Activated CD8-positive, alpha-beta T cell treated with anti-CD3 and anti-CD28 coated beads for 36 hours (primary cell): Measurements from ENCODE around the gene PCDHA5. TPM values are rescaled to one million over a fixed set of nuclear protein-coding genes. Genes with fewer than 3 reads are reported as not detected.
"Not testable (repeated sequence)": the region's sequence is repeated elsewhere in the genome, so short reads cannot be mapped to it uniquely, and the experiment has no call there.

Experiments
- ATAC-seq: fragments of 200-7000 bp; cut with Tn5 transposase; one replicate; pipeline ENCODE4 v1.10.0; 2021; ENCODE audit warnings: mild to moderate bottlenecking, moderate library complexity
- CTCF ChIA-PET: fragments of 350-600 bp; sonication (Branson Sonifier 250); formaldehyde crosslinking; loops from one replicate; lab custom pipeline; 2021; ENCODE audit warnings: antibody characterized with exemption; lab: Charles Lee
- POLR2A ChIA-PET: fragments of 350-600 bp; sonication (Branson Sonifier 250); formaldehyde crosslinking; loops from one replicate; lab custom pipeline; 2021; ENCODE audit warnings: antibody characterized with exemption; lab: Charles Lee
- DNase-seq: peaks from one replicate; pipeline ENCODE4 v3.0.0-alpha.2; 2020
- H3K27ac Mint-ChIP-seq: one replicate; pipeline ENCODE4 v1.8.0; 2021; ENCODE audit warnings: mild to moderate bottlenecking, mixed read lengths
- H3K27me3 Mint-ChIP-seq: one replicate; pipeline ENCODE4 v1.8.0; 2021; ENCODE audit warnings: mixed read lengths
- H3K36me3 Mint-ChIP-seq: one replicate; pipeline ENCODE4 v1.8.0; 2021; ENCODE audit warnings: low read depth, mixed read lengths
- H3K4me1 Mint-ChIP-seq: one replicate; pipeline ENCODE4 v1.8.0; 2021; ENCODE audit warnings: low read depth, mixed read lengths
- H3K4me3 Mint-ChIP-seq: one replicate; pipeline ENCODE4 v1.8.0; 2021; ENCODE audit warnings: mild to moderate bottlenecking, moderate library complexity, mixed read lengths
- H3K9me3 Mint-ChIP-seq: one replicate; pipeline ENCODE4 v1.8.0; 2021; ENCODE audit warnings: mixed read lengths
- CTCF ChIP-seq: fragments of 200-600 bp; IDR thresholded peaks from one replicate; pipeline ENCODE4 v1.8.0; 2022; ENCODE audit warnings: antibody characterized with exemption, mild to moderate bottlenecking
- intact Hi-C: fragments of 100-400 bp; cut with micrococcal nuclease; formaldehyde crosslinking; loops from one replicate; pipeline ENCODE4 v1.10.0; 2022
- total RNA-seq, 2 experiments: library from RNA; stranded (reverse); gene quantifications; one replicate each; pipeline ENCODE4 v1.2.3, GENCODE V29; 2021

The PCDHA5 gene
- total RNA-seq, 2 experiments from 2014 or later = not detected

DNA sequence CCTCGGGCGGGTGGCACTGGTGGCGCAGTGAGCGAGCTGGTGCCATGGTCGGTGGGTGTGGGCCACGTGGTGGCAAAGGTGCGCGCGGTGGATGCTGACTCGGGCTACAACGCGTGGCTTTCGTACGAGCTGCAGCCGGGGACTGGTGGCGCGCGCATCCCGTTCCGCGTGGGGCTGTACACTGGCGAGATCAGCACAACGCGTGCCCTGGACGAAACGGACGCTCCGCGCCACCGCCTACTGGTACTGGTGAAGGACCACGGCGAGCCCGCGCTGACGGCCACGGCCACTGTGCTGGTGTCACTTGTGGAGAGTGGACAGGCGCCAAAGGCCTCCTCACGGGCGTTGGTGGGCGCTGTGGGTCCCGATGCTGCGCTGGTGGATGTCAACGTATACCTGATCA lies 12.5 kb upstream of the PCDHA5 start:
- H3K36me3 Mint-ChIP-seq = peaks cover 6% of the 10 kb centered on the region
- no peak overlapping the region for H3K27ac Mint-ChIP-seq
- H3K9me3 Mint-ChIP-seq = peaks cover 23% of the 10 kb centered on the region
- TF ChIP-seq CTCF = no peak
- DNase-seq = no peak
- intact Hi-C loops = no loop called here
- peaks cover 20% of the 10 kb centered on the region for H3K27me3 Mint-ChIP-seq
- ATAC-seq = no peak
- H3K4me3 Mint-ChIP-seq = no peak overlapping the region
- ChIA-PET CTCF (interaction anchor here (1.0 kb wide), 1 partner anchor 14 kb away, joined by 3 read pairs; no protein-coding TSS in a partner anchor), POLR2A (no interaction called here)
- no peaks in the 10 kb centered on the region for H3K4me1 Mint-ChIP-seq

- H3K27me3 Mint-ChIP-seq = peaks cover 11% of the 10 kb centered on the region
- H3K4me3 Mint-ChIP-seq = no peak overlapping the region
- no peak for TF ChIP-seq CTCF
- CTCF ChIA-PET = interaction anchor here (0.7 to 2.0 kb wide), 3 partner anchors 19 to 701 kb away, joined by 3 to 7 read pairs (median 6); partner anchors contain the start of gene PCDHA8
- peaks cover 4% of the 10 kb centered on the region for H3K36me3 Mint-ChIP-seq
- intact Hi-C loops = no loop called here
- DNase-seq = no peak
- POLR2A ChIA-PET = no interaction called here
- no peak overlapping the region for H3K27ac Mint-ChIP-seq
- ATAC-seq = no peak
- H3K4me1 Mint-ChIP-seq = no peaks in the 10 kb centered on the region
- H3K9me3 Mint-ChIP-seq = peaks cover 5% of the 10 kb centered on the region
These were observed 842 bp downstream of the PCDHA5 start for GRCh38 chr5:140822281-140822629.

DNA sequence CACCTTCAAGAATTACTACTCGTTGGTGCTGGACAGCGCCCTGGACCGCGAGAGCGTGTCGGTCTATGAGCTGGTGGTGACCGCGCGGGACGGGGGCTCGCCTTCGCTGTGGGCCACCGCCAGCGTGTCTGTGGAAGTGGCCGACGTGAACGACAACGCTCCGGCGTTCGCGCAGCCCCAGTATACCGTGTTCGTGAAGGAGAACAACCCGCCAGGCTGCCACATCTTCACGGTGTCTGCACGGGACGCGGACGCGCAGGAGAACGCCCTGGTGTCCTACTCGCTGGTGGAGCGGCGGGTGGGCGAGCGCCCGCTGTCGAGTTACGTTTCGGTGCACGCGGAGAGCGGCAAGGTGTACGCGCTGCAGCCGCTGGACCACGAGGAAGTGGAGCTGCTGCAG lies 1.6 kb downstream of the PCDHA5 start:
- H3K9me3 Mint-ChIP-seq, CTCF ChIA-PET, H3K36me3 Mint-ChIP-seq, DNase-seq, H3K27ac Mint-ChIP-seq, POLR2A ChIA-PET, ATAC-seq, H3K4me3 Mint-ChIP-seq, H3K4me1 Mint-ChIP-seq, intact Hi-C loops: not testable (repeated sequence)
- H3K27me3 Mint-ChIP-seq = peaks cover 11% of the 10 kb centered on the region

DNA sequence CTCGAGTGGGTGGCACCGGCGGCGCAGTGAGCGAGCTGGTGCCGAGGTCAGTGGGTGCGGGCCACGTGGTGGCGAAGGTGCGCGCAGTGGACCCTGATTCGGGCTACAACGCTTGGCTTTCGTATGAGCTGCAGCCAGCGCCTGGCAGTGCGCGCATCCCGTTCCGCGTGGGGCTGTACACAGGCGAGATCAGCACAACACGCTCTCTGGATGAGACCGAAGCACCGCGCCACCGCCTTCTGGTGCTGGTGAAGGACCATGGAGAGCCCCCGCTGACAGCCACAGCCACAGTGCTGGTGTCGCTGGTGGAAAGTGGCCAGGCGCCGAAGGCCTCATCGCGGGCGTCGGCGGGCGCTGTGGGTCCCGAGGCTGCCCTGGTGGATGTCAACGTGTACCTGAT lies 2.1 kb downstream of the PCDHA5 start:
- H3K27ac Mint-ChIP-seq = no peak overlapping the region
- intact Hi-C loops = no loop called here
- H3K9me3 Mint-ChIP-seq = peaks cover 7% of the 10 kb centered on the region
- ATAC-seq (no peak), DNase-seq (no peak)
- no peaks in the 10 kb centered on the region for H3K4me1 Mint-ChIP-seq
- H3K36me3 Mint-ChIP-seq = peaks cover 5% of the 10 kb centered on the region
- no peak overlapping the region for H3K4me3 Mint-ChIP-seq
- TF ChIP-seq CTCF = no peak
- POLR2A ChIA-PET = no interaction called here
- peaks cover 15% of the 10 kb centered on the region for H3K27me3 Mint-ChIP-seq
- CTCF ChIA-PET = no interaction called here

GRCh38 chr5:140827704-140828361 lies 6.4 kb downstream of the PCDHA5 start, which contains the start of gene PCDHA6:
PCDHA6 (plus strand) TSS chr5:140827960; CDS start chr5:140828092, 132 bp downstream.
- POLR2A ChIA-PET = no interaction called here
- ATAC-seq = no peak
- peaks cover 7% of the 10 kb centered on the region for H3K36me3 Mint-ChIP-seq
- CTCF ChIA-PET = interaction anchor here (2.4 kb wide), 1 partner anchor 14 kb away, joined by 7 read pairs; no protein-coding TSS in a partner anchor
- H3K4me1 Mint-ChIP-seq = no peaks in the 10 kb centered on the region
- intact Hi-C loops = no loop called here
- H3K27ac Mint-ChIP-seq = no peak within 1 kb of the TSS
- no peak for TF ChIP-seq CTCF
- H3K9me3 Mint-ChIP-seq = peaks cover 20% of the 10 kb centered on the region
- no peak for DNase-seq
- peaks cover 29% of the 10 kb centered on the region for H3K27me3 Mint-ChIP-seq
- no peak within 1 kb of the TSS for H3K4me3 Mint-ChIP-seq
